COLO668 (cell line): Measurements from ENCODE around the gene STRIP2.
"Not testable (repeated sequence)": the region's sequence is repeated elsewhere in the genome, so short reads cannot be mapped to it uniquely, and the experiment has no call there.

Experiments
- DNase-seq: peaks from one replicate; lab custom pipeline; 2025; ENCODE audit not compliant: unreplicated experiment; lab: John Stamatoyannopoulos, UW

Gene STRIP2

DNA sequence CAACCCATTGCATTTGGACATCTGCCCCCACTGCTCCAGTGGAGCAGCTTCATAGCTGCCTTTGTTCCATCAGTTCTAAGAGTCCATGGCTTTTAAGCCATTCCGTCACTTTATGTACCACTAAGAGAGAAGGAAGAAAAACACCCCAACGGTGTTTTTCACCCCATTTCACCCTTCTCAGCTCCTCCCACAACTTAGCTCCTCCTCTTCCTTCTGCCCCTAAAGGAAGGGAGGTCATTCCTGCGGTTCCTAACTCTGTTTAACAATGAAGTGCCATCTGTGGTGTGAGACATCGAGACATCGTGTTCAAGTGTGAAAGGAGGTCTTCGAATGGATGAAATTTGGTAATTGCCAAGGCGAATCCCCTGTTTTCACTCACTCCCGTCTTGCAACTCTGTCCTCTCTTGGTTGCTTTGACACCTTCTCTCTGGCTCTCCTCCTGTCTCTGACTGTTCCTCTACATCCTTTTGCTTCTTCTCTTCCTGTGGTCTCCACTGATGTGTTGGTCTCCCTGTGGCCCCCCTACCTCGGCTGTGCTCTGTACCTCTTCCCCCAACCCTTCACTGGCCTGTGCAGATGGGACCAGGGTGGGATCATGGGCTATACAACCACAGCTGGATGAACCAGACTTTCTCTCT, 91.1 kb downstream of the STRIP2 start:
- no peak for DNase-seq

DNA sequence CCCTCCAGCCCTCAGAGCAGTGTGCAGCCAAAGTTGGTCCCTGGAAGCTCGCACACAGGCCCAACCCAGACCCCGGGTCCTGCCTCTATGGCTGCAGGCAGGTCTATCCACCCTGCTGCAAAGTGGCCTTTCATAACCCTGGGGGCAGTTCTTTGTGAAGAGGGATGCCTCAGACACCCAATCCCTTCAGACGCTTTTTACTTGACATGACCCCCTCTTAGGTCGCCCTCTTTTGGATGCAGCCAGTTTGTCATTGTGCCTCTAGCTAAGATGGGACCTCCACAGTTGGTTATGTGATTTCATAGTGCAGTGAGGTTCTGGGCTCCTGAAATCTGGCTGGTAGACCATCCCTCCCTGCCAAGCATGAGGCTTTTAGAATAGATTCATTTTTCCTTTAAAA, 95.4 kb downstream of the STRIP2 start:
- no peak for DNase-seq

DNA sequence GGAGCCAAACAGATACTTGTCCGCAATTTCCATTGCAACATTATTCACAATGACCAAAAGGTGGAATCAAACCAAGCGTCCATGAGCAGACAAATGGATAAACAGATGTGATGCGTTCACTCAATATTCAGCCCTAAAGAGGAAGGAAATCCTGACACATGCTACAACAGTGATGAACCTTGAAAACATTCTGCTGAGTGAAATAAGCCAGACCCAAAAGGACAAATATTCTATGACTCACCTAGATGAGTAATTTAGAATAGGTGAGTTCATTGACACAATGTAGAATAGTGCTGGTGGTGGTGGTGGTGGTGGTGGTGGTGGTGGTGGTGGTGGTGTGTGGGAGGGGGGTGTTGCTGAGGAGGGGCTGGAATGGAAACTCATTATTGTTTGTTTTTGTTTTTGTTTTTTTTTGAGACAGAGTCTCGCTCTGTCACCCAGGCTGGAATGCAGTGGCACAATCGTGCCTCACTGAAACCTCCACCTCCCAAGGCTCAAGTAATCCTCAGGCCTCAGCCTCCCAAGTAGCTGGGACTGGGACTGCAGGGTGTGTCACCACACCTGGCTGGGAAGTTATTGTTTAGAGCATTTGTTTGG, 96.7 kb downstream of the STRIP2 start:
- no peak for DNase-seq

DNA sequence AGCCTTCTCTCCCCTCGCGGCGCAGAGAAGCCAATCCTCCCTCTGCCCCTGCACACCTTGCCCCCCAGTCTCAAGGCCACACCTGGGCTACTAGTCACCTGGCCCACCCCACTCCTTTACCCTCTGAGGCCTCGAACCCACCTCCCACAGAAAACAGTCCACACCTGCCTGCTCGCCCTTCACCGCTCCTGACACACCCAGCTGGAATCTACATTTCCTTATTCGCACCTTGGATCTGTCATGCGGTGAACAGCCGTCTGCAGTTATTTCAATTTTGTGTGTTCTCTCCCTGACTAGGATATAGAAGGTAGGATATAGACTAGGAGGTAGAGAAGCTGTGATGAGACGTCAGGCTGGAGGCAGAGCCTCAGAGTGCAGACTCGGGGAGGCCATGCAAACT, 97.5 kb downstream of the STRIP2 start:
- DNase-seq, result no peak

DNA sequence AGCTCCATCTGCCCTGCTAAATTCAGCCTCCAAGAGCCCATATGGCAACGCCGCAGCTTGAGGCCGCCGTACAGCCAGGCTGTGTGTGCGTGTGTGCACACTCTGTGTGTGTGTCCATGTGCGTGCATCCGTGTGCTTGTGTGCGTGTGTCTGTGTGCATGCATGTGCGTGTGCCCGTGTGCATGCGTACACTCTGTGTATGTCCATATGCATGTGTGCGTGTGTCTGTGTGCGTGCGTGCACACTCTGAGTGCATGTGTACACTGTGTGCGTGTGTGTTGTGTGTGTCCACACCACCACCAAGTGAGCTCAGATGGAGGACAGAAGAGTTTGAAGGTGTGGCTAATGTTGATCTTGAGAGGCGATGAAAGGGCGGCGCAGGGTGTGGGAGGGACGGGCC, 98.1 kb downstream of the STRIP2 start:
- DNase-seq, result no peak

DNA sequence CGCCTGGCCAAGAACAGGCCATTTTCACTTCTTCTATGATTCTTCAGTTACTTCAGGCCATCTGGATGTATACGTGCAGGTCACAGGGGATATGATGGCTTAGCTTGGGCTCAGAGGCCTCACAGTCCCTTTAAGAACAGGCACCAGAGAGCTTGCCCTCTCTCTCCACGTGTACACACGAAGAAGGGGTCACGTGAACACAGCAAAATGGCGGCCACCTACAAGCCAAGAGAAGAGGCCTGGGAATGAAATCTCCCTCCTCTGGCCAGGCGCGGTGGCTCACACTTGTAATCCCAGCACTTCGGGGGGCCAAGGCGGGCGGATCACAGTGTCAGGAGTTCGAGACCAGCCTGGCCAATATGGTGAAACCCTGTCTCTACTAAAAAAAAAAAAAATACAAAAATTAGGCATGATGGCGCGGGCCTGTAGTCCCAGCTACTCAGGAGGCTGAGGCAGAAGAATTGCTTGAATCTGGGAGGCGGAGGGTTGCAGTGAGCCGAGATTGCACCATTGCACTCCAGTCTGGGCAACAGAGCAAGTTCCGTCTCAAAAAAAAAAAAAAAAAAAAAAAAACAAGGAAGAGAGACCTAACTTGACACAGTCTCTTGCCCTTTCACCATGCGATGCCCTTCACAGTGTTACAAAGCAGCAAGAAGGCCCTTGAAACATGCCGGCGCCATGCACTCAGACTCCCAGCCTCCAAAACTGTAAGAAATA, 100.5 kb downstream of the STRIP2 start:
- DNase-seq, result not testable (repeated sequence)

DNA sequence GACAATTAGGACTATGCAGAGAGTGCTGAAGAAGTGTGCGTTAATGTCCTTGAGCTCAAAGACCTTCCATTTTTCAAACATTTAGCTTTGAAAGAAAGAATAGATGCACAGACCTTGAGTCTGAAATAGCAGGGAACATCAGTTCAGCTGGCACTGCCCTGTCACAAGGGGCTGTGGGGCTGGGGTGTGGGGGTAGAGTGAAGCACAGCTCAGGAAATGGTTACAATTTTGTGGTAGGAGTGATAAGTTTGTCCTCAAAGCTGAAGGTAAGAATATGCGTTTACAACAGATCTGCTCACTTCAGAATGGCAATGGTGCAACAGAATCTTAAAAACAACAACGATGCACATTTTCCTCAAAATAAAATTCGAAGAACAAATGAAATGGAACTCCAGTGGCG, 101.7 kb downstream of the STRIP2 start:
- DNase-seq, result no peak

DNA sequence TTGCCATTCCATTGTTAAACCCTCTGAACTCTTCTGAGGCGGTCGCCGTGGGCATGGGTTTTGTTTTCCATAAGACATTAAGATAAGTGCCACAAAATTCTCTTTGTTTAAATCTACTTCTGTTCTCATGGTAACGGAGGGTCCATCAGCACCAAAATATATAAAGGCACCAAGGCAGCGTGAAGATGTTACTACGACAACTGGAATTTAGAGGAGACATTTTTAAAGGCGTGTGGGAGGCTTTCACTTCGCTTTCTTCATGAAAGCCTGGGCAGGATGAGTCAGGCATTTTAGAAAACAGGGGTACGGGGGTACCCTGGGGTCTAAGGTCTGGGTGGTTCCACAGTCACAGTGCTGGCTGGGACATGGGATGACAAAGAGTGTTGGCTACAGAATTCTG, 102.1 kb downstream of the STRIP2 start:
- DNase-seq, result no peak
